NCI-H2227 (cell line): ENCODE results near the gene PFDN6.

Experiments
- DNase-seq: peaks from one replicate; lab custom pipeline; 2025; ENCODE audit not compliant: unreplicated experiment; lab: John Stamatoyannopoulos, UW

PFDN6 gene

GRCh38 chr6:33294086-33294823 lies 4.9 kb downstream of the PFDN6 start:
- DNase-seq: no peak

GRCh38 chr6:33295621-33296369 lies 6.4 kb downstream of the PFDN6 start:
- DNase-seq: no peak

- DNase-seq: no peak
Observed at GRCh38 chr6:33296797-33297405, 7.5 kb downstream of the PFDN6 start.

GRCh38 chr6:33297406-33297955 lies 8.1 kb downstream of the PFDN6 start:
- DNase-seq: peak; percentile 65

- DNase-seq: peak; percentile 74
Observed at GRCh38 chr6:33297956-33298772, 8.8 kb downstream of the PFDN6 start.

- DNase-seq: peak; percentile 75
Observed at GRCh38 chr6:33298773-33299236, 9.4 kb downstream of the PFDN6 start, which contains the start of gene RGL2. TSS of gene RGL2 (minus strand) at chr6:33298942. CDS start at chr6:33298610, 332 bp downstream.

GRCh38 chr6:33299237-33299944 lies 10.0 kb downstream of the PFDN6 start:
- peak; percentile 97 for DNase-seq

- no peak for DNase-seq
Observed at GRCh38 chr6:33301877-33302276, 12.5 kb downstream of the PFDN6 start.

- no peak for DNase-seq
Observed at GRCh38 chr6:33304216-33304615, 14.8 kb downstream of the PFDN6 start.

- DNase-seq: no peak
Observed at GRCh38 chr6:33305052-33305451, 15.7 kb downstream of the PFDN6 start.

- no peak for DNase-seq
Observed at GRCh38 chr6:33306356-33306755, 17.0 kb downstream of the PFDN6 start.

- peak; percentile 90 for DNase-seq
Observed at GRCh38 chr6:33312361-33313104, 23.1 kb downstream of the PFDN6 start.

GRCh38 chr6:33313105-33313708 lies 23.8 kb downstream of the PFDN6 start:
- DNase-seq: peak; percentile 84

GRCh38 chr6:33313709-33314514 lies 24.5 kb downstream of the PFDN6 start, which contains the start of gene TAPBP:
TSS of gene TAPBP (minus strand) at chr6:33314078. CDS start at chr6:33314041, 37 bp downstream.
- DNase-seq: no peak

GRCh38 chr6:33314515-33314942 lies 25.1 kb downstream of the PFDN6 start:
- DNase-seq: peak; percentile 83

GRCh38 chr6:33314943-33315792 lies 25.8 kb downstream of the PFDN6 start:
- peak; percentile 73 for DNase-seq
